ENCODE results near the gene LRRC49.

The LRRC49 gene

GRCh38 chr15:70912187-70912586 lies 19.6 kb downstream of the LRRC49 start:
- Histone ChIP-seq H3K79me2 (ENCODE audit: insufficient read depth, low read length) (no peaks in the 10 kb centered on the region), H3K4me2 (ENCODE audit: low read length) (no peak overlapping the region), H3K4me1 (ENCODE audit: insufficient read depth, low read length, severe bottlenecking) (no peaks in the 10 kb centered on the region), H3K9me3 (ENCODE audit: low read length) (no peaks in the 10 kb centered on the region), H2AFZ (ENCODE audit: low read length) (no peak overlapping the region), H3F3A (ENCODE audit: insufficient read depth, low read length) (no peaks in the 10 kb centered on the region), H3K9ac (ENCODE audit: low read length) (no peak overlapping the region), H3K9me2 (ENCODE audit: low read depth, low read length) (no peaks in the 10 kb centered on the region), H3K4me3 (ENCODE audit: low read depth, low read length, poor library complexity, severe bottlenecking) (no peak overlapping the region), H4K20me1 (ENCODE audit: insufficient read depth, low read length) (no peaks in the 10 kb centered on the region), H3K36me3 (ENCODE audit: insufficient read depth, low read length) (no peaks in the 10 kb centered on the region), H3K27me3 (ENCODE audit: insufficient read depth, low read length) (no peaks in the 10 kb centered on the region), H3K27ac (ENCODE audit: low read depth, low read length, poor library complexity, severe bottlenecking) (no peak overlapping the region)
- no peak for TF ChIP-seq CTCF (IDR thresholded peaks at IDR 0.05; ENCODE audit: low read length)
- no peak for TF ChIP-seq EZH2 (IDR thresholded peaks at IDR 0.05; ENCODE audit: borderline replicate concordance, low read length)

- Histone ChIP-seq H4K20me1 (ENCODE audit: insufficient read depth, low read length) (no peaks in the 10 kb centered on the region), H3K4me3 (ENCODE audit: low read depth, low read length, poor library complexity, severe bottlenecking) (no peak overlapping the region), H3K9ac (ENCODE audit: low read length) (no peak overlapping the region), H3K4me2 (ENCODE audit: low read length) (no peak overlapping the region), H3K27me3 (ENCODE audit: insufficient read depth, low read length) (no peaks in the 10 kb centered on the region), H3K9me3 (ENCODE audit: low read length) (no peaks in the 10 kb centered on the region), H3K9me2 (ENCODE audit: low read depth, low read length) (no peaks in the 10 kb centered on the region), H3K4me1 (ENCODE audit: insufficient read depth, low read length, severe bottlenecking) (no peaks in the 10 kb centered on the region), H2AFZ (ENCODE audit: low read length) (no peak overlapping the region), H3K79me2 (ENCODE audit: insufficient read depth, low read length) (no peaks in the 10 kb centered on the region), H3F3A (ENCODE audit: insufficient read depth, low read length) (no peaks in the 10 kb centered on the region), H3K36me3 (ENCODE audit: insufficient read depth, low read length) (no peaks in the 10 kb centered on the region), H3K27ac (ENCODE audit: low read depth, low read length, poor library complexity, severe bottlenecking) (no peak overlapping the region)
- TF ChIP-seq CTCF (IDR thresholded peaks at IDR 0.05; ENCODE audit: low read length) (no peak), EZH2 (IDR thresholded peaks at IDR 0.05; ENCODE audit: borderline replicate concordance, low read length) (no peak)
Observed at GRCh38 chr15:70916531-70916930, 23.9 kb downstream of the LRRC49 start.

DNA sequence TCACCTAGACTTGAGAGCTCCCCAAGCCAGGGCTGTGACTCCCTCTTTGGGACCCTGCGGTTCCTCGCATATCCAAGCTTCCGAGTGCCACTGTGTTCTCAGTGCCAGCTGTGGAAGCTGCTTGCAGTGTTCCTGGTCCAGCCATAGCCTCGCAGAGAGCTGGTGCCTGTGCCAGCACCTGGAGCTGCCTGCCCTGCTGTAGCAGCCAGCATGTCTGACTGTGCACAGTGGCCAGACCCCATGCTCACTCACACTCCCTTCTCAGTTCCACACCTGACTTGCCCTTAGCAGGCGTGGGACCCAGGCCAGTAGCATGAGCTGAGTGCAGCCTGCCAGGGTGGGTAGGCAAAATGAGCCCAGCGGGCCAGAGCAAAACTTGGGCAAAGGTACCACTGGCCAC lies 25.3 kb downstream of the LRRC49 start:
- H3K27ac ChIP-seq (ENCODE audit: low read depth, low read length, poor library complexity, severe bottlenecking) = no peak overlapping the region
- H3K4me2 ChIP-seq (ENCODE audit: low read length) = no peak overlapping the region
- H3K4me1 ChIP-seq (ENCODE audit: insufficient read depth, low read length, severe bottlenecking) = no peaks in the 10 kb centered on the region
- H3K79me2 ChIP-seq (ENCODE audit: insufficient read depth, low read length) = no peaks in the 10 kb centered on the region
- H2AFZ ChIP-seq (ENCODE audit: low read length) = no peak overlapping the region
- no peaks in the 10 kb centered on the region for H4K20me1 ChIP-seq (ENCODE audit: insufficient read depth, low read length)
- H3K4me3 ChIP-seq (ENCODE audit: low read depth, low read length, poor library complexity, severe bottlenecking) = no peak overlapping the region
- no peaks in the 10 kb centered on the region for H3K36me3 ChIP-seq (ENCODE audit: insufficient read depth, low read length)
- no peak for TF ChIP-seq EZH2 (IDR thresholded peaks at IDR 0.05; ENCODE audit: borderline replicate concordance, low read length)
- TF ChIP-seq CTCF (IDR thresholded peaks at IDR 0.05; ENCODE audit: low read length) = no peak
- no peaks in the 10 kb centered on the region for H3K9me3 ChIP-seq (ENCODE audit: low read length)
- no peaks in the 10 kb centered on the region for H3K9me2 ChIP-seq (ENCODE audit: low read depth, low read length)
- no peak overlapping the region for H3K9ac ChIP-seq (ENCODE audit: low read length)
- H3K27me3 ChIP-seq (ENCODE audit: insufficient read depth, low read length) = no peaks in the 10 kb centered on the region
- no peaks in the 10 kb centered on the region for H3F3A ChIP-seq (ENCODE audit: insufficient read depth, low read length)

Data from OCI-LY1 (cell line).